ENCODE measurements around the gene TWNK. TPM values are rescaled to one million over a fixed set of nuclear protein-coding genes. Genes with fewer than 3 reads are reported as not detected.

Gene TWNK
- total RNA-seq, 1 donor, result 4.8 TPM

GRCh38 chr10:100984672-100985177 lies 2.6 kb upstream of the TWNK start:
- TF ChIP-seq CTCF (IDR thresholded peaks at IDR 0.05; ENCODE audit: insufficient read depth, low read length), result no peak
- no peak overlapping the region for H3K4me3 ChIP-seq (ENCODE audit: low read depth, low read length)
- DNase-seq (ENCODE audit: low read depth), result no peak

GRCh38 chr10:100985336-100985735 lies 2.0 kb upstream of the TWNK start:
- H3K4me3 ChIP-seq (ENCODE audit: low read depth, low read length), result no peak overlapping the region
- no peak for DNase-seq (ENCODE audit: low read depth)
- no peak for TF ChIP-seq CTCF (IDR thresholded peaks at IDR 0.05; ENCODE audit: insufficient read depth, low read length)

GRCh38 chr10:100986623-100986951 lies 756 bp upstream of the TWNK start:
- TF ChIP-seq CTCF (IDR thresholded peaks at IDR 0.05; ENCODE audit: insufficient read depth, low read length), result no peak
- no peak for DNase-seq (ENCODE audit: low read depth)
- peak overlapping the region; percentile 96 for H3K4me3 ChIP-seq (ENCODE audit: low read depth, low read length)

GRCh38 chr10:100987685-100988049 lies 324 bp downstream of the TWNK start:
- no peak for TF ChIP-seq CTCF (IDR thresholded peaks at IDR 0.05; ENCODE audit: insufficient read depth, low read length)
- no peak for DNase-seq (ENCODE audit: low read depth)
- H3K4me3 ChIP-seq (ENCODE audit: low read depth, low read length), result peak overlapping the region; percentile 96

GRCh38 chr10:100988166-100988565 lies 823 bp downstream of the TWNK start:
- TF ChIP-seq CTCF (IDR thresholded peaks at IDR 0.05; ENCODE audit: insufficient read depth, low read length), result no peak
- no peak for DNase-seq (ENCODE audit: low read depth)
- peak overlapping the region; percentile 96 for H3K4me3 ChIP-seq (ENCODE audit: low read depth, low read length)

GRCh38 chr10:100989088-100989487 lies 1.7 kb downstream of the TWNK start:
- no peak for TF ChIP-seq CTCF (IDR thresholded peaks at IDR 0.05; ENCODE audit: insufficient read depth, low read length)
- no peak overlapping the region for H3K4me3 ChIP-seq (ENCODE audit: low read depth, low read length)
- DNase-seq (ENCODE audit: low read depth), result no peak

- peak; percentile 80 for TF ChIP-seq CTCF (IDR thresholded peaks at IDR 0.05; ENCODE audit: insufficient read depth, low read length)
- no peak overlapping the region for H3K4me3 ChIP-seq (ENCODE audit: low read depth, low read length)
- DNase-seq (ENCODE audit: low read depth), result peak; percentile 61
Measured at GRCh38 chr10:100993986-100994708, 6.8 kb downstream of the TWNK start.
